Psoas muscle (tissue), 8 donors: ENCODE data around the gene TMEM72. TPM values are rescaled to one million over a fixed set of nuclear protein-coding genes. Genes with fewer than 3 reads are reported as not detected.

ENCODE experiments used
- ATAC-seq, 4 donors: fragments of 200-7000 bp; cut with Tn5 transposase; one replicate each; pipeline ENCODE4 v1.9.1; 2020; ENCODE audit warnings: moderate library complexity in 3 of 4, mild to moderate bottlenecking in 2 of 4
- DNase-seq, 2 donors: peaks; one replicate each; pipeline ENCODE4 v3.0.0-alpha.2; 2020
- H3K27ac ChIP-seq: fragments of 200-600 bp; one replicate; pipeline ENCODE4 v1.8.0; 2022
- H3K27me3 ChIP-seq, 3 donors: fragments of 200-600 bp in 1 of 3; one replicate each; pipeline versions ENCODE4 v1.6.1 to v1.8.0; 2013 to 2022; ENCODE audit warnings: low read length in 2 of 3, mild to moderate bottlenecking in 2 of 3, moderate library complexity in 1 of 3; ENCODE audit not compliant: insufficient read depth in 3 of 3
- H3K36me3 ChIP-seq, 2 donors: fragments of 200-600 bp in 1 of 2; one replicate each; pipeline versions ENCODE4 v1.6.1 to v1.8.0; 2013 to 2022; ENCODE audit warnings: low read depth in 1 of 2, mild to moderate bottlenecking in 1 of 2, moderate library complexity in 1 of 2; ENCODE audit not compliant: insufficient read depth in 1 of 2
- H3K4me1 ChIP-seq: fragments of 200-600 bp; one replicate; pipeline ENCODE4 v1.8.0; 2022
- H3K4me3 ChIP-seq: fragments of 200-600 bp; one replicate; pipeline ENCODE4 v1.8.0; 2022; ENCODE audit warnings: mild to moderate bottlenecking
- H3K9me3 ChIP-seq: fragments of 200-600 bp; one replicate; pipeline ENCODE4 v1.8.0; 2022
- CTCF ChIP-seq: fragments of 200-600 bp; IDR thresholded peaks from one replicate; pipeline ENCODE4 v1.8.0; 2022; ENCODE audit warnings: antibody characterized with exemption
- WGBS, 3 donors: extraction: QIAGEN DNeasy Blood & Tissue Kit; methylation state at CpG; one replicate each; pipeline versions ENCODE4 v1.1.6 to v1.1.7; 2013; 5-methylcytosine and 5-hydroxymethylcytosine counted together
- intact Hi-C, 2 donors: fragments of 100-400 bp; cut with DNase I; formaldehyde crosslinking; loops; one replicate each; pipeline versions ENCODE4 v1.11.0 to v1.14.2; 2022
- polyA plus RNA-seq, 3 donors: library from polyadenylated mRNA; stranded (reverse); fragments of 200-250 nt; gene quantifications; one replicate each; pipeline ENCODE4 v1.2.3, GENCODE V29; 2013
- total RNA-seq, 4 donors: library from RNA; stranded (reverse); fragmentation: NEBNext Ultra II Directional in 2 of 4; extraction: Animal tissue kit (Norgen Biotek cat#: 25700) in 2 of 4; gene quantifications; one replicate each; pipeline versions ENCODE4 v1.2.1 to v1.2.4, GENCODE V29; 2021 to 2023
- donor health status: healthy with polysubstance abuse.
- donor health status: DM: no; HTN: no; CAD: no; lungs with moderate emphysema.
- donor health status: Bipolar disorder and iron deficiency.
- donor health status: healthy.
- donor health status: DM: yes; HTN: yes; CAD: no.
- donor health status: DM: no; HTN: no; CAD: no.
- donor health status: DM: no; HTN: no; CAD: no.
- donor health status: DM: yes; HTN: yes; CAD: no.

Gene TMEM72
- total and polyA plus RNA-seq, 7 donors: not detected

- Histone ChIP-seq H3K4me1 (peaks cover 68% of the 10 kb centered on the region), H3K27me3 (no peaks in the 10 kb centered on the region), H3K27ac (peak overlapping the region; percentile 96), H3K4me3 (peak overlapping the region; percentile 14), H3K9me3 (no peaks in the 10 kb centered on the region), H3K36me3 (peaks cover 0 to 18% of the 10 kb centered on the region in 2 donors)
- DNase-seq (peak in 1 of 2 donors; percentile 48), ATAC-seq (no peak)
- no peak for TF ChIP-seq CTCF
- 63 to 74% (median 67%) methylated on average over 14 of the region's 14 CpGs for WGBS, 3 donors
- intact Hi-C loops: loop anchor here in 1 of 2 donors (2.0 kb wide), 1 partner anchor 18 kb away; no protein-coding TSS in a partner anchor
Observed at GRCh38 chr10:44980309-44981171, 69.4 kb downstream of the TMEM72 start.

DNA sequence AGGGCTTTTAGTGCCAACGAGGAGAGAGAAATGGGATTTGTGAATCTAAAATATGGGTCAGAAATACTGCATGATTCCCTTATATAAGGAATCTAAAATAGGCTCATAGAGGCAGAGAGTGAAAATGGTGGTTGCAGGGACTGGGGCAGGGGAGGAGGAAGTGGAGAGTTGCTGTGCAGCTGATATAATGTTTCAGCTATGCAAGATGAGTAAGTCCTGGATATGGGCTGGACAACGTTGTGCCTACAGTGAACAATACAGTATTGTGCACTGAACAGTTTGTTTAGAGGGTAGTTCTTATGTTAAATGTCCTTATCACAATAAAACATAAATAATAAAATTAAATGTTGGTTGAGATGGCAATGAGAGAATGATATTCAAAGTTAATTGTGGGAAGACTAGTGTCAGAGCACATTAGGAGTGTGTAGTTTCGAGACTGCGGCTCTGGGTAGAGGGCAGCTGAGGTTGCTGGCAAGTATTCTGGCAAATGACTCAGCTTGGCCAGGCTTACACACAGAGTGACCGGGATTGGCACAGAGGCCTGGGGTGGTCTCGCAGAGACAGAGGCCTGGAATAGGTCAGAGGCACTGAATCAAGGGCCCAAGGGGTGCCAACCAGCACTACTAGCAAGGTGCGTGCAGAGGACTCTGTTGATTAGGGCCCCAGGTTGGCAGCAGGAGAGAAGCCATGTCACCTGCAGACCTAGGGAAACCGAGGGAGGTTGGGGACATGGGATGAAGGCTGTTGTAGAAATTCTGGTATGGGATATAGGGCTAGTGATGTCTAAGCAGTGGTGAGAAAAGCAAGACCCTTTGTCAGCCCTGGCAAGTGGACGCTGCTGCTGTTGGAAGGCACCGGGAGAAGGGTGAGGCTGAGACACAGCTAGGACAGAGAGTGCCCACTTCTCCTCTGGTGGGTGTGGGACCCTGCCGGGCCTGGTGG lies 70.3 kb downstream of the TMEM72 start:
- Histone ChIP-seq H3K36me3 (peaks cover 0 to 28% of the 10 kb centered on the region in 2 donors), H3K4me3 (peak overlapping the region; percentile 14), H3K4me1 (peaks cover 59% of the 10 kb centered on the region), H3K27ac (peak overlapping the region; percentile 96), H3K27me3 (no peaks in the 10 kb centered on the region), H3K9me3 (no peaks in the 10 kb centered on the region)
- 23 to 41% (median 33%) methylated on average over 11 of the region's 11 CpGs for WGBS, 3 donors
- TF ChIP-seq CTCF: no peak
- intact Hi-C loops: loop anchor here in 1 of 2 donors (2.0 kb wide), 1 partner anchor 17 kb away; no protein-coding TSS in a partner anchor
- peak; percentile 69 to 78 for DNase-seq
- peak; percentile 55 to 67 (median 62) for ATAC-seq

DNA sequence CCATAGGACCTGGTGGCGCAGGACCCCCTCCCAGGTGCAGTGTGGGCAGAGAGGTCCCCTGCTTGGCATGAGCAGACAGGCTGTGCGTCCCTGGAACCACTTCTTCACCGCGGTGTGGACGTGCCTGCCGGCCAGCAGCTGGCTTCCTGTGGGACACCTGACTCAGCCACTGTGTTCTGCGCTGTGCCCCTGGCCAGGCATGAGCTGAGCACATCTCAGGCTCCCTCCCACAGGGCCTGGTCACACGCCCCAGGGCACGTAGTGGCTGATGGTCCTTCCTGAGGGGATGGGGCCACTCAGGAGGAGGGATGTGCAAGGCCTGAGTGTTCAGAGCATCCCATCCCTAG lies 71.0 kb downstream of the TMEM72 start:
- Histone ChIP-seq H3K9me3 (no peaks in the 10 kb centered on the region), H3K27me3 (no peaks in the 10 kb centered on the region), H3K27ac (peak overlapping the region; percentile 96), H3K4me3 (peak overlapping the region; percentile 24), H3K4me1 (peaks cover 53% of the 10 kb centered on the region), H3K36me3 (peaks cover 0 to 34% of the 10 kb centered on the region in 2 donors)
- intact Hi-C loops: no loop called here
- peak; percentile 34 to 71 (median 58) for ATAC-seq
- DNase-seq: peak; percentile 63 to 80
- TF ChIP-seq CTCF: no peak
- 22 to 34% (median 24%) methylated on average over 9 of the region's 9 CpGs for WGBS, 3 donors

DNA sequence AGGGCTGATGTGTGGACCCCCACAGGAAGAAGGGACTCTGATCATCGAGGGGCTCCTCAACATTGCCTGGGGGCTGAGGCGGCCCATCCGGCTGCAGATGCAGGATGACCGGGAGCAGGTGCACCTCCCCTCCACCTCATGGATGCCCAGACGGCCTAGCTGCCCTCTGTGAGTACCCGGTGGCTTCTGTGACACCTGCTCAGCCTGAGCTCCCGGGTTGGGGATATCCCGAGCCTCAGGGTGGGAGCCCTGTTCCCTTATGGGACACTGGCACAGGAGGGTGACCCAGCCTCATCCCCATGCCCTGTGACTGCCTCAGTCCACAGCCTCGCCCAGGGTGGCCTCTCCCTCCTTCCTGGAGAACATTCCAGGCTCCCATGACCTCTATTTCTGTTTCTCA lies 71.4 kb downstream of the TMEM72 start:
- intact Hi-C loops: no loop called here

More for the DNA sequence above, 71.4 kb downstream of the TMEM72 start:
- Histone ChIP-seq H3K4me3 (peak overlapping the region; percentile 24), H3K27me3 (no peaks in the 10 kb centered on the region), H3K36me3 (peaks cover 0 to 38% of the 10 kb centered on the region in 2 donors), H3K4me1 (peaks cover 49% of the 10 kb centered on the region), H3K27ac (peak overlapping the region; percentile 96), H3K9me3 (no peaks in the 10 kb centered on the region)
- ATAC-seq (no peak), DNase-seq (no peak)
- 69 to 78% (median 76%) methylated on average over 9 of the region's 9 CpGs for WGBS, 3 donors
- TF ChIP-seq CTCF: no peak
